ENCODE data around the gene RSPO3.

- TF ChIP-seq CTCF (IDR thresholded peaks at IDR 0.05) (no peak), POLR2A (IDR thresholded peaks at IDR 0.05) (no peak)
These were observed 42.0 kb upstream of the RSPO3 start for GRCh38 chr6:127076466-127076865.

All from right lobe of liver (tissue), 4 donors.